Measurements from ENCODE around the gene MARCHF3. TPM values are rescaled to one million over a fixed set of nuclear protein-coding genes. Genes with fewer than 3 reads are reported as not detected.
"Not testable (repeated sequence)": the region's sequence is repeated elsewhere in the genome, so short reads cannot be mapped to it uniquely, and the experiment has no call there.

The MARCHF3 gene
- total RNA-seq, 1 experiment from 2014 or later: 16.1 TPM

GRCh38 chr5:127023552-127024191 is 6.7 kb downstream of the MARCHF3 start:
- POLR2A ChIA-PET: interaction anchor here (1.0 kb wide), 1 partner anchor 49 kb away, joined by 3 read pairs; no protein-coding TSS in a partner anchor
- peaks cover 34% of the 10 kb centered on the region for H3K4me1 Mint-ChIP-seq
- H3K9me3 Mint-ChIP-seq; H3K4me3 Mint-ChIP-seq; H3K27me3 Mint-ChIP-seq (ENCODE audit: low read depth); CTCF ChIA-PET; DNase-seq (ENCODE audit: low spot score); ATAC-seq; H3K27ac Mint-ChIP-seq; H3K36me3 Mint-ChIP-seq: not testable (repeated sequence)
- peak; percentile 42; the same call in 1 of the 2 replicates for TF ChIP-seq HMGA2 (CRISPR knock-in tag; IDR thresholded peaks at IDR 0.05)

GRCh38 chr5:127022846-127023245 is 7.5 kb downstream of the MARCHF3 start:
- DNase-seq (ENCODE audit: low spot score) (no peak), ATAC-seq (no peak)
- ChIA-PET CTCF (no interaction called here), POLR2A (no interaction called here)
- Mint-ChIP-seq H3K4me3 (no peak overlapping the region), H3K36me3 (no peaks in the 10 kb centered on the region), H3K27ac (no peak overlapping the region), H3K4me1 (peaks cover 31% of the 10 kb centered on the region), H3K9me3 (no peaks in the 10 kb centered on the region), H3K27me3 (ENCODE audit: low read depth) (no peaks in the 10 kb centered on the region)
- TF ChIP-seq ZNF423 (CRISPR knock-in tag; IDR thresholded peaks at IDR 0.05): no peak
- no peak for TF ChIP-seq AFF4 (CRISPR knock-in tag; IDR thresholded peaks at IDR 0.05; ENCODE audit: borderline replicate concordance)
- no peak for TF ChIP-seq E2F1 (CRISPR knock-in tag; IDR thresholded peaks at IDR 0.05)
- no peak for TF ChIP-seq E2F5 (CRISPR knock-in tag; IDR thresholded peaks at IDR 0.05)
- no peak for TF ChIP-seq TP53 (CRISPR knock-in tag; IDR thresholded peaks at IDR 0.05)
- no peak for TF ChIP-seq RELA (CRISPR knock-in tag; IDR thresholded peaks at IDR 0.05; ENCODE audit: borderline replicate concordance)
- no peak for TF ChIP-seq CREM (CRISPR knock-in tag; IDR thresholded peaks at IDR 0.05)

GRCh38 chr5:127019928-127020327 is 10.4 kb downstream of the MARCHF3 start:
- Mint-ChIP-seq H3K4me1 (peaks cover 12% of the 10 kb centered on the region), H3K36me3 (no peaks in the 10 kb centered on the region), H3K27ac (no peak overlapping the region), H3K9me3 (no peaks in the 10 kb centered on the region; the same call in 1 of the 2 replicates), H3K4me3 (no peak overlapping the region), H3K27me3 (ENCODE audit: low read depth) (no peaks in the 10 kb centered on the region)
- POLR2A ChIA-PET: no interaction called here
- ATAC-seq: no peak
- CTCF ChIA-PET: no interaction called here
- no peak for DNase-seq (ENCODE audit: low spot score)
- TF ChIP-seq SMAD3 (CRISPR knock-in tag; IDR thresholded peaks at IDR 0.05; ENCODE audit: borderline replicate concordance): no peak
- TF ChIP-seq TCF7 (CRISPR knock-in tag; IDR thresholded peaks at IDR 0.05; ENCODE audit: low read depth): no peak
- TF ChIP-seq ZSCAN18 (CRISPR knock-in tag; IDR thresholded peaks at IDR 0.05): no peak
- TF ChIP-seq ARID4B (CRISPR knock-in tag; IDR thresholded peaks at IDR 0.05; ENCODE audit: borderline replicate concordance): no peak
- TF ChIP-seq CDX4 (CRISPR knock-in tag; IDR thresholded peaks at IDR 0.05; ENCODE audit: borderline replicate concordance): no peak
- TF ChIP-seq ERG (CRISPR knock-in tag; IDR thresholded peaks at IDR 0.05): no peak
- no peak for TF ChIP-seq IRF1 (CRISPR knock-in tag; IDR thresholded peaks at IDR 0.05)
- no peak for TF ChIP-seq RORB (CRISPR knock-in tag; IDR thresholded peaks at IDR 0.05)

Data from WTC11 (cell line).